Mesenchymal stem cell (in vitro differentiated cells and primary cell): ENCODE data around the gene HSPA6. TPM values are rescaled to one million over a fixed set of nuclear protein-coding genes. Genes with fewer than 3 reads are reported as not detected.
"Not testable (repeated sequence)": the region's sequence is repeated elsewhere in the genome, so short reads cannot be mapped to it uniquely, and the experiment has no call there.

Experiments used
- DNase-seq: peaks from one replicate; pipeline ENCODE4 v3.0.0-alpha.2; 2013
- H2AFZ ChIP-seq: one replicate; pipeline ENCODE4 v1.6.1; 2013; ENCODE audit warnings: low read depth, mild to moderate bottlenecking, control low read depth, inconsistent platforms, low read length, moderate library complexity
- H2AK5ac ChIP-seq: 2 replicates; pipeline ENCODE4 v1.6.1; 2013; ENCODE audit warnings: low read length, moderate library complexity, mild to moderate bottlenecking, inconsistent platforms; ENCODE audit not compliant: severe bottlenecking
- H2BK120ac ChIP-seq: one replicate; pipeline ENCODE4 v1.6.1; 2013; ENCODE audit warnings: low read depth, mild to moderate bottlenecking, inconsistent platforms, low read length, moderate library complexity
- H2BK12ac ChIP-seq, 2 experiments: one replicate each; pipeline ENCODE4 v1.6.1; 2013; ENCODE audit warnings: inconsistent platforms in 2 of 2, low read length in 2 of 2, mild to moderate bottlenecking in 2 of 2, moderate library complexity in 2 of 2, control low read depth in 1 of 2
- H2BK15ac ChIP-seq: one replicate; pipeline ENCODE4 v1.6.1; 2013; ENCODE audit warnings: mild to moderate bottlenecking, low read depth, inconsistent platforms; ENCODE audit not compliant: poor library complexity, severe bottlenecking
- H2BK5ac ChIP-seq: 2 replicates; pipeline ENCODE4 v1.6.1; 2013; ENCODE audit warnings: low read depth, mild to moderate bottlenecking, low read length, control low read depth, inconsistent platforms; ENCODE audit not compliant: poor library complexity, severe bottlenecking
- H3K14ac ChIP-seq, 2 experiments: one replicate each; pipeline ENCODE4 v1.6.1; 2013; ENCODE audit warnings: inconsistent platforms in 2 of 2, low read length in 2 of 2, control low read depth in 1 of 2, mild to moderate bottlenecking in 1 of 2, moderate library complexity in 1 of 2
- H3K18ac ChIP-seq, 2 experiments: one replicate each; pipeline ENCODE4 v1.6.1; 2013; ENCODE audit warnings: inconsistent platforms in 2 of 2, low read length in 2 of 2, control low read depth in 1 of 2, low read depth in 1 of 2, mild to moderate bottlenecking in 1 of 2
- H3K23ac ChIP-seq, 2 experiments: one replicate each; pipeline ENCODE4 v1.6.1; 2013; ENCODE audit warnings: inconsistent platforms in 2 of 2, low read length in 2 of 2, mild to moderate bottlenecking in 2 of 2, moderate library complexity in 2 of 2, control low read depth in 1 of 2
- H3K27ac ChIP-seq: 2 replicates; pipeline ENCODE4 v1.5.1; 2013; ENCODE audit warnings: mild to moderate bottlenecking, moderate library complexity, low read length, control low read depth, inconsistent platforms; ENCODE audit not compliant: poor library complexity, severe bottlenecking
- H3K27me3 ChIP-seq, 2 experiments: 2 replicates each; pipeline versions ENCODE4 v1.6.1 to v1.7.0; 2013; ENCODE audit warnings: low read length in 2 of 2, mild to moderate bottlenecking in 2 of 2, moderate library complexity in 2 of 2, control low read depth in 1 of 2, inconsistent platforms in 1 of 2; ENCODE audit not compliant: control insufficient read depth in 1 of 2, insufficient read depth in 1 of 2
- H3K36me3 ChIP-seq, 2 experiments: 2 replicates each; pipeline versions ENCODE4 v1.6.1 to v1.7.0; 2013; ENCODE audit warnings: low read length in 2 of 2, control low read depth in 1 of 2, inconsistent platforms in 1 of 2, low read depth in 1 of 2, mild to moderate bottlenecking in 1 of 2; ENCODE audit not compliant: insufficient read depth in 2 of 2, control insufficient read depth in 1 of 2
- H3K4ac ChIP-seq, 2 experiments: one replicate each; pipeline ENCODE4 v1.6.1; 2013; ENCODE audit warnings: inconsistent platforms in 2 of 2, low read length in 2 of 2, mild to moderate bottlenecking in 2 of 2, moderate library complexity in 2 of 2, control low read depth in 1 of 2, low read depth in 1 of 2
- H3K4me1 ChIP-seq: 2 replicates; pipeline ENCODE4 v1.6.1; 2013; ENCODE audit warnings: low read depth, low read length, control low read depth; ENCODE audit not compliant: control insufficient read depth, insufficient read depth
- H3K4me2 ChIP-seq: 2 replicates; pipeline ENCODE4 v1.6.1; 2013; ENCODE audit warnings: low read length, mild to moderate bottlenecking, inconsistent platforms; ENCODE audit not compliant: poor library complexity, severe bottlenecking
- H3K4me3 ChIP-seq, 2 experiments: 2 replicates each; pipeline versions ENCODE4 v1.5.1 to v1.7.0; 2013; ENCODE audit warnings: low read length in 2 of 2, mild to moderate bottlenecking in 2 of 2, control low read depth in 1 of 2, low read depth in 1 of 2; ENCODE audit not compliant: insufficient read depth in 1 of 2
- H3K79me1 ChIP-seq: replicated peaks from 2 replicates; pipeline ENCODE4 v1.6.1; 2013; ENCODE audit warnings: mild to moderate bottlenecking, control low read depth, low read length, inconsistent platforms; ENCODE audit not compliant: poor library complexity, severe bottlenecking
- H3K9ac ChIP-seq: 2 replicates; pipeline ENCODE4 v1.7.0; 2013; ENCODE audit warnings: mild to moderate bottlenecking, low read length, moderate library complexity
- H3K9me3 ChIP-seq: 2 replicates; pipeline ENCODE4 v1.7.0; 2013; ENCODE audit warnings: mild to moderate bottlenecking, low read length; ENCODE audit not compliant: control insufficient read depth
- H4K8ac ChIP-seq: one replicate; pipeline ENCODE4 v1.6.1; 2013; ENCODE audit warnings: inconsistent platforms, mild to moderate bottlenecking, low read length, moderate library complexity
- H4K91ac ChIP-seq: one replicate; pipeline ENCODE4 v1.6.1; 2013; ENCODE audit warnings: mild to moderate bottlenecking, low read length, inconsistent platforms
- WGBS: methylation state at CpG from one replicate; pipeline ENCODE4 v1.1.7; 2013; ENCODE audit warnings: mixed read lengths; 5-methylcytosine and 5-hydroxymethylcytosine counted together
- polyA plus RNA-seq, 2 experiments: library from polyadenylated mRNA; stranded (reverse); fragments of 200-250 nt; gene quantifications; one replicate each; pipeline ENCODE4 v1.2.3, GENCODE V29; 2013

Gene HSPA6
- 0.14 TPM for polyA plus RNA-seq (2013, experiment 1 of 2)
- polyA plus RNA-seq (2013, experiment 2 of 2), result 0.18 TPM

DNA sequence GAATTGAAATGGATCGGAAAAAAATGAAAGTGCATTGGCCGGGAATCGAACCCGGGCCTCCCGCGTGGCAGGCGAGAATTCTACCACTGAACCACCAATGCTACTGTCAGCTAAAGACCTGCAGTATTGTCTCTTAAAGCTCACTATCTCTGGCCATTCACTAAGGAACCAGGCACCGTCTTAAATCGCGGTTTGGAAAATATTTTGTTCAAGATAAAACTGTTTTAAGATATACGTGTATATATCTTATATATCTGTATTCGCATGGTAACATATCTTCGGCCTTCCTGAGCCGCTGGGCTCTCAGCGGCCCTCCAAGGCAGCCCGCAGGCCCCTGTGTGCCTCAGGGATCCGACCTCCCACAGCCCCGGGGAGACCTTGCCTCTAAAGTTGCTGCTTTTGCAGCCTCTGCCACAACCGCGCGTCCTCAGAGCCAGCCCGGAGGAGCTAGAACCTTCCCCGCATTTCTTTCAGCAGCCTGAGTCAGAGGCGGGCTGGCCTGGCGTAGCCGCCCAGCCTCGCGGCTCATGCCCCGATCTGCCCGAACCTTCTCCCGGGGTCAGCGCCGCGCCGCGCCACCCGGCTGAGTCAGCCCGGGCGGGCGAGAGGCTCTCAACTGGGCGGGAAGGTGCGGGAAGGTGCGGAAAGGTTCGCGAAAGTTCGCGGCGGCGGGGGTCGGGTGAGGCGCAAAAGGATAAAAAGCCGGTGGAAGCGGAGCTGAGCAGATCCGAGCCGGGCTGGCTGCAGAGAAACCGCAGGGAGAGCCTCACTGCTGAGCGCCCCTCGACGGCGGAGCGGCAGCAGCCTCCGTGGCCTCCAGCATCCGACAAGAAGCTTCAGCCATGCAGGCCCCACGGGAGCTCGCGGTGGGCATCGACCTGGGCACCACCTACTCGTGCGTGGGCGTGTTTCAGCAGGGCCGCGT is at the start of gene HSPA6:
Gene HSPA6 (plus strand): TSS at position 724 of the 925 bp plus-strand sequence. CDS start 119 bp downstream, at position 843.
- Histone ChIP-seq H2BK120ac (peak within 1 kb of the TSS; percentile 27), H3K9ac (peak within 1 kb of the TSS; percentile 87), H3K27ac (peak within 1 kb of the TSS; percentile 71), H3K18ac (peak within 1 kb of the TSS in 1 of 2 experiments; percentile 33), H2AFZ (peak within 1 kb of the TSS; percentile 89), H4K8ac (peak within 1 kb of the TSS; percentile 69), H4K91ac (peak within 1 kb of the TSS; percentile 61), H3K4me3 (peak within 1 kb of the TSS; percentile 78 to 79), H3K4me2 (peak within 1 kb of the TSS; percentile 75)
- H3K36me3 ChIP-seq, H2AK5ac ChIP-seq, H3K79me1 ChIP-seq, H3K4ac ChIP-seq, H2BK15ac ChIP-seq, H3K27me3 ChIP-seq, H3K14ac ChIP-seq, H2BK12ac ChIP-seq, H2BK5ac ChIP-seq, H3K23ac ChIP-seq, H3K9me3 ChIP-seq, H3K4me1 ChIP-seq: not testable (repeated sequence)
- DNase-seq, result peak; percentile 84
- WGBS, result under 1% methylated on average over 44 of the region's 72 CpGs

DNA sequence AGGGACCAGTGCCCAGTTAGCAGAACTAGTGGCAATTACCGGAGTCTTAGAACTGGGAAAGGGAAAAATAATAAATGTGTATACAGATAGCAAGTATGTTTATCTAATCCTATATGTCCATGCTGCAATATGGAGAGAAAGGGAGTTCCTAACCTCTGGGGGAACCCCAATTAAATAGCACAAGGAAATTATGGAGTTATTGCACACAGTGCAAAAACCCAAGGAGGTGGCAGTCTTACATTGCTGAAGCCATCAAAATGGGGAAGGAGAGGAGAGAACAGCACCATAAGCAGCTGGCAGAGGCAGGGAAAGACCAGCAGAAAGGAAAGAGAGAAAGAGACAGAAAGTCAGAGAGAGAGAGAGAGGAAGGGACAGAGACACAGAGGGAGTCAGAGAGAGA is 46.6 kb upstream of the HSPA6 start:
- not testable (repeated sequence) for H2BK12ac ChIP-seq, H4K8ac ChIP-seq, H3K4ac ChIP-seq, H2AK5ac ChIP-seq, H3K27ac ChIP-seq, H3K9me3 ChIP-seq, H3K36me3 ChIP-seq, H3K4me3 ChIP-seq, H3K18ac ChIP-seq, DNase-seq, H3K4me1 ChIP-seq, H2BK15ac ChIP-seq, H3K4me2 ChIP-seq, H3K14ac ChIP-seq, H2BK5ac ChIP-seq, H2AFZ ChIP-seq, H3K23ac ChIP-seq, H4K91ac ChIP-seq, H2BK120ac ChIP-seq, H3K79me1 ChIP-seq, H3K9ac ChIP-seq
- peaks cover 41 to 52% of the 10 kb centered on the region in 2 experiments for H3K27me3 ChIP-seq
- 80% methylated on average over 1 of the region's 1 CpG for WGBS

DNA sequence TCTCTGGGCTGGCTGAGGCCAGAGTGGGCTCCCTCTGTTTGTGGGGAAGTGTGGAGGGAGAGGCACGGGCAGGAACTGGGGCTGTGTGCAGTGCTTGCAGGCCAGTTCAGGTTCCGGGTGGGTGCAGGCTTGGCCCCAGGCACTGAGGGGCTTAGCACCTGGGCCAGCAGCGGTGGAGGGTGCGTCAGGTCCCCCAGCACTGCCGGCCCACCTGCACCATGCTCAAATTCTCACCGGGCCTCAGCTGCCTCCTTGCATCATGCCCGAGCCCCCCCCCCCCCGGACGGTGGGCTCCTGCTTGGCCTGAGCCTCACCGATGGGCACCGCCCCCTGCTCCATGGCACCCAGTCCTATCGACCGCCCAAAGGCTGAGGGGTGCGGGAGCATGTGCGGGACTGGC is 45.4 kb upstream of the HSPA6 start:
- H3K4me1 ChIP-seq, result no peaks in the 10 kb centered on the region
- H3K36me3 ChIP-seq, result no peaks in the 10 kb centered on the region
- no peak overlapping the region for H3K27ac ChIP-seq
- H3K4ac ChIP-seq, result no peak overlapping the region
- H3K79me1 ChIP-seq, result no peaks in the 10 kb centered on the region
- no peak overlapping the region for H3K18ac ChIP-seq
- WGBS, result 93% methylated on average over 15 of the region's 15 CpGs
- no peak overlapping the region for H2BK15ac ChIP-seq
- no peak overlapping the region for H2BK5ac ChIP-seq
- no peak for DNase-seq
- no peak overlapping the region for H2BK120ac ChIP-seq
- H2AFZ ChIP-seq, result no peak overlapping the region
- H2AK5ac ChIP-seq, result no peak overlapping the region
- peaks cover 36 to 52% of the 10 kb centered on the region in 2 experiments for H3K27me3 ChIP-seq
- no peak overlapping the region for H3K4me2 ChIP-seq
- H3K14ac ChIP-seq, result no peak overlapping the region
- no peak overlapping the region for H4K91ac ChIP-seq
- H4K8ac ChIP-seq, result no peak overlapping the region
- H3K23ac ChIP-seq, result no peak overlapping the region
- H3K9me3 ChIP-seq, result no peaks in the 10 kb centered on the region
- H2BK12ac ChIP-seq, result no peak overlapping the region
- H3K9ac ChIP-seq, result no peak overlapping the region
- H3K4me3 ChIP-seq, result no peak overlapping the region

DNA sequence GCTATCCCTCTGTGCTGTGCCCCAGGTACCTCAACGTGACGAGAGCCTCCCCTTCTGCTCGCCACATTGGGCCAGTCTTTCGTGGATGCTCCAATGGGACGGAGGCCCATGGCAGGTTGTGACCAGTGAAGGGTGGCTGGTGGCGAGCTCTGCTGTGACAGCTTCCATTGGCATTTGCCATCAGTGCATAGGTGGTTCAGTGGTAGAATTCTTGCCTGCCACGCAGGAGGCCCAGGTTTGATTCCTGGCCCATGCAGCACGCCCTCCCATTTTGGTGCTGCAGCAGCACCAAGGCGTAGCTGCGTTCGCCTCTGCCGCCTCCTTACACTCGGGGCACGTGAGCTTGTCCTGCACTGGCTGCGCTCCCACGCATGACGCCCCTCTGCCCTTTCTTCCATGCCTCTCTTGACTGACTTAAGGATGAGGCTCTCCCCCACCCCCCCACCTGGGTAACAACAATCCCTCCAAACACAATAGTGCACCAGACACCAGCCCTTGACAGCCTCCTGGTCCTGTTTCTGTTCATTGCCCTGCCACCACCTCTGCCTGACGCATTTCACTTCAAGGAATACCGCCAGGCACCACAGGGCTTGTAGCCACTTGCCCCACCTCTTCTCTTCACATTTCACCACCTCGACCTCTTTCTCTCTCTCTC is 43.8 kb upstream of the HSPA6 start:
- Histone ChIP-seq H2BK12ac (no peak overlapping the region), H3K4me3 (no peak overlapping the region), H2BK5ac (no peak overlapping the region), H4K91ac (no peak overlapping the region), H3K27me3 (peaks cover 28 to 46% of the 10 kb centered on the region in 2 experiments), H2BK15ac (no peak overlapping the region), H2AK5ac (no peak overlapping the region), H3K14ac (no peak overlapping the region), H3K9me3 (no peaks in the 10 kb centered on the region), H3K18ac (no peak overlapping the region), H3K4ac (no peak overlapping the region), H3K27ac (no peak overlapping the region), H3K23ac (no peak overlapping the region), H3K79me1 (no peaks in the 10 kb centered on the region), H3K36me3 (no peaks in the 10 kb centered on the region), H3K4me2 (no peak overlapping the region), H2AFZ (no peak overlapping the region), H2BK120ac (no peak overlapping the region), H4K8ac (no peak overlapping the region), H3K4me1 (no peaks in the 10 kb centered on the region), H3K9ac (no peak overlapping the region)
- 80% methylated on average over 20 of the region's 20 CpGs for WGBS
- no peak for DNase-seq
